ENCODE results near the gene KCNJ10. TPM values are rescaled to one million over a fixed set of nuclear protein-coding genes. Genes with fewer than 3 reads are reported as not detected.

Gene KCNJ10
- total RNA-seq, 1 donor from 2014 or later, result 0.27 TPM

DNA sequence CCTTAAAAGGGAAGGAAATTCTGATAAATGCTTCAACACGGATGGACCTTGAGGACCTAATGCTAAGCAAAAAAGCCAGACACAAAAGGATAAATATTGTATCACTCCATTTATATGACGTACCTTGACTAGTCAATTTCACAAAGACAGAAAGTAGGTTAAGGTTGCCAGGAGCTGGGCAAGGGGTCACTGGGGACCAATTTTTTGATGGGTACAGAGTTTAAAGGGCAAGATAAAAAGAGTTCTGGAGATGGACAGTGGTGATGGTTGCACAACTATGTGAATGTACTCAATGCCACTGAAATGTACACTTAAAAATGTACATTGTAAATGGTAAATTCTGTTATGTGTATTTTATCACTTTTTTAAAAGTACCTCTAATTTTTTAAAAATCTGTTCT, 83.9 kb downstream of the KCNJ10 start:
- TF ChIP-seq EZH2 (IDR thresholded peaks at IDR 0.05; ENCODE audit: insufficient read depth, low read length), result no peak
- TF ChIP-seq, protein P1, sequence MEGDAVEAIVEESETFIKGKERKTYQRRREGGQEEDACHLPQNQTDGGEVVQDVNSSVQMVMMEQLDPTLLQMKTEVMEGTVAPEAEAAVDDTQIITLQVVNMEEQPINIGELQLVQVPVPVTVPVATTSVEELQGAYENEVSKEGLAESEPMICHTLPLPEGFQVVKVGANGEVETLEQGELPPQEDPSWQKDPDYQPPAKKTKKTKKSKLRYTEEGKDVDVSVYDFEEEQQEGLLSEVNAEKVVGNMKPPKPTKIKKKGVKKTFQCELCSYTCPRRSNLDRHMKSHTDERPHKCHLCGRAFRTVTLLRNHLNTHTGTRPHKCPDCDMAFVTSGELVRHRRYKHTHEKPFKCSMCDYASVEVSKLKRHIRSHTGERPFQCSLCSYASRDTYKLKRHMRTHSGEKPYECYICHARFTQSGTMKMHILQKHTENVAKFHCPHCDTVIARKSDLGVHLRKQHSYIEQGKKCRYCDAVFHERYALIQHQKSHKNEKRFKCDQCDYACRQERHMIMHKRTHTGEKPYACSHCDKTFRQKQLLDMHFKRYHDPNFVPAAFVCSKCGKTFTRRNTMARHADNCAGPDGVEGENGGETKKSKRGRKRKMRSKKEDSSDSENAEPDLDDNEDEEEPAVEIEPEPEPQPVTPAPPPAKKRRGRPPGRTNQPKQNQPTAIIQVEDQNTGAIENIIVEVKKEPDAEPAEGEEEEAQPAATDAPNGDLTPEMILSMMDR (IDR thresholded peaks at IDR 0.05; ENCODE audit: insufficient read depth, low read depth, low read length), result no peak
- H3K27ac Mint-ChIP-seq (ENCODE audit: unreplicated experiment), result no peak overlapping the region
- H4K20me1 ChIP-seq (ENCODE audit: insufficient read depth, low read length), result no peaks in the 10 kb centered on the region
- H2AFZ ChIP-seq (ENCODE audit: low read depth, low read length), result no peak overlapping the region
- no peaks in the 10 kb centered on the region for H3K9me3 Mint-ChIP-seq (ENCODE audit: unreplicated experiment)
- no peak overlapping the region for H3K4me2 ChIP-seq (ENCODE audit: low read length)
- no peaks in the 10 kb centered on the region for H3K4me1 Mint-ChIP-seq (ENCODE audit: low read depth, unreplicated experiment)
- DNase-seq (ENCODE audit: low read depth) (no peak), FAIRE-seq (no peak)
- no peaks in the 10 kb centered on the region for H3K36me3 ChIP-seq (ENCODE audit: insufficient read depth, low read length)
- no peaks in the 10 kb centered on the region for H3K79me2 ChIP-seq (ENCODE audit: insufficient read depth, low read length)
- peaks cover 22% of the 10 kb centered on the region for H3K27me3 Mint-ChIP-seq (ENCODE audit: low read depth, unreplicated experiment)
- H3K9me3 ChIP-seq (ENCODE audit: insufficient read depth, low read depth, low read length), result no peaks in the 10 kb centered on the region
- no peak overlapping the region for H3K9ac ChIP-seq (ENCODE audit: low read length)
- H3K4me3 Mint-ChIP-seq (ENCODE audit: unreplicated experiment), result no peak overlapping the region
- no peaks in the 10 kb centered on the region for H3K4me1 ChIP-seq (ENCODE audit: insufficient read depth, low read length)
- H3K36me3 Mint-ChIP-seq (ENCODE audit: low read depth, unreplicated experiment), result no peaks in the 10 kb centered on the region
- H3K27me3 ChIP-seq (ENCODE audit: insufficient read depth, low read length), result peaks cover 9% of the 10 kb centered on the region
- H3K4me3 ChIP-seq (ENCODE audit: insufficient read depth, low read depth, low read length), result no peak overlapping the region
- no peak overlapping the region for H3K27ac ChIP-seq (ENCODE audit: low read depth, low read length)

DNA sequence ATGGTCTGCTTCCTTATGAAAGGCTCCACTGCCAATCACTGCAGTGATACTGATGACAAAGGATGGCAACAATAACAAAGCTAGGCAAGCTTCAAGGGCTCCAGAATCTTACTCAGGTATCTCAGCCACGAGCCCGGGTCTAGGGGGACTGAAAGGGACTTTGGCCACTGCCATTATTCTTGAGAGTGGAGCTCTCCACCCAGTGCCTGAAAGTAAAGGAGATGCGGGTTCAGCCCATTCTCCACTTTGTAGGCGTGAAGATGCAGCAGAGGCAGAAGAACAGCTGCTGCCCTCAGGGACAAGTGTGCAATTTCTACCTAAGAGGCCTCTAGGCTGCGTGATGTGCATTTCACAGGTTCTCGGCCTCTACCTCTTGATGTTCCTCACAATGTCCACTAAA, 84.5 kb downstream of the KCNJ10 start:
- H3K4me3 ChIP-seq (ENCODE audit: insufficient read depth, low read depth, low read length), result no peak overlapping the region
- no peaks in the 10 kb centered on the region for H3K4me1 ChIP-seq (ENCODE audit: insufficient read depth, low read length)
- TF ChIP-seq EZH2 (IDR thresholded peaks at IDR 0.05; ENCODE audit: insufficient read depth, low read length), result no peak
- TF ChIP-seq, protein P1 (IDR thresholded peaks at IDR 0.05; ENCODE audit: insufficient read depth, low read depth, low read length), result no peak
- Mint-ChIP-seq H3K4me1 (ENCODE audit: low read depth, unreplicated experiment) (no peaks in the 10 kb centered on the region), H3K27ac (ENCODE audit: unreplicated experiment) (no peak overlapping the region), H3K9me3 (ENCODE audit: unreplicated experiment) (no peaks in the 10 kb centered on the region), H3K27me3 (ENCODE audit: low read depth, unreplicated experiment) (peaks cover 27% of the 10 kb centered on the region), H3K4me3 (ENCODE audit: unreplicated experiment) (no peak overlapping the region), H3K36me3 (ENCODE audit: low read depth, unreplicated experiment) (no peaks in the 10 kb centered on the region)
- H3K4me2 ChIP-seq (ENCODE audit: low read length), result no peak overlapping the region
- no peaks in the 10 kb centered on the region for H3K36me3 ChIP-seq (ENCODE audit: insufficient read depth, low read length)
- no peaks in the 10 kb centered on the region for H4K20me1 ChIP-seq (ENCODE audit: insufficient read depth, low read length)
- peaks cover 9% of the 10 kb centered on the region for H3K27me3 ChIP-seq (ENCODE audit: insufficient read depth, low read length)
- no peaks in the 10 kb centered on the region for H3K79me2 ChIP-seq (ENCODE audit: insufficient read depth, low read length)
- no peak overlapping the region for H2AFZ ChIP-seq (ENCODE audit: low read depth, low read length)
- FAIRE-seq (no peak), DNase-seq (ENCODE audit: low read depth) (no peak)
- H3K9ac ChIP-seq (ENCODE audit: low read length), result no peak overlapping the region
- no peak overlapping the region for H3K27ac ChIP-seq (ENCODE audit: low read depth, low read length)
- no peaks in the 10 kb centered on the region for H3K9me3 ChIP-seq (ENCODE audit: insufficient read depth, low read depth, low read length)

DNA sequence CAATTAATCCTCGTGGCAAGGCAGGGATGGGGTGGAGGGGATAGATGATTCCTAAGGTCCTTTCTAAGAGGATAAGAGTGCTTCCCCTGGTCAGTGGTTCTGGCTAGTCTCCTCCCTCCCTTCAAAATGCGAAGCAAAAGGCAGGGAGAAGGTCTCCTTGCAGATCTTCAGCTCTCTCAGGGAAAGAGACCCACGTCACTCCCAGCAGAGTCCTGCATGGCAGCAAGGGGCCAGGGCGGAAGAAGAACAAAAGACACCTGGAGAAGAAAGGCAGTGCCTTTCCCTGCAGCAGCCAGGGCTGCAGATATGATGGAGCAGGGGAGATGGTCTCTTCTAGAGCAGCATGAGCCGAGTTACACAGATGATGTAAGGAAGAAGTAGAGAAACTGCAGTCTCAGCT, 86.3 kb downstream of the KCNJ10 start:
- DNase-seq (ENCODE audit: low read depth) (no peak), FAIRE-seq (no peak)
- H3K27ac Mint-ChIP-seq (ENCODE audit: unreplicated experiment), result no peak overlapping the region
- peaks cover 42% of the 10 kb centered on the region for H3K27me3 Mint-ChIP-seq (ENCODE audit: low read depth, unreplicated experiment)
- no peak overlapping the region for H3K4me3 Mint-ChIP-seq (ENCODE audit: unreplicated experiment)
- H2AFZ ChIP-seq (ENCODE audit: low read depth, low read length), result no peak overlapping the region
- H3K36me3 Mint-ChIP-seq (ENCODE audit: low read depth, unreplicated experiment), result no peaks in the 10 kb centered on the region
- H3K9me3 ChIP-seq (ENCODE audit: insufficient read depth, low read depth, low read length), result no peaks in the 10 kb centered on the region
- H3K27ac ChIP-seq (ENCODE audit: low read depth, low read length), result no peak overlapping the region
- H3K27me3 ChIP-seq (ENCODE audit: insufficient read depth, low read length), result peaks cover 14% of the 10 kb centered on the region
- H3K79me2 ChIP-seq (ENCODE audit: insufficient read depth, low read length), result no peaks in the 10 kb centered on the region
- no peaks in the 10 kb centered on the region for H3K9me3 Mint-ChIP-seq (ENCODE audit: unreplicated experiment)
- TF ChIP-seq EZH2 (IDR thresholded peaks at IDR 0.05; ENCODE audit: insufficient read depth, low read length), result no peak
- TF ChIP-seq, protein P1 (IDR thresholded peaks at IDR 0.05; ENCODE audit: insufficient read depth, low read depth, low read length), result no peak
- H3K4me1 ChIP-seq (ENCODE audit: insufficient read depth, low read length), result no peaks in the 10 kb centered on the region
- H3K4me2 ChIP-seq (ENCODE audit: low read length), result no peak overlapping the region
- H3K36me3 ChIP-seq (ENCODE audit: insufficient read depth, low read length), result no peaks in the 10 kb centered on the region
- no peaks in the 10 kb centered on the region for H3K4me1 Mint-ChIP-seq (ENCODE audit: low read depth, unreplicated experiment)
- H3K9ac ChIP-seq (ENCODE audit: low read length), result no peak overlapping the region
- H3K4me3 ChIP-seq (ENCODE audit: insufficient read depth, low read depth, low read length), result no peak overlapping the region
- H4K20me1 ChIP-seq (ENCODE audit: insufficient read depth, low read length), result no peaks in the 10 kb centered on the region

Data from astrocyte (in vitro differentiated cells and primary cell).